Adipocyte (in vitro differentiated cells): ENCODE measurements around the gene XYLT2.
"Not testable (repeated sequence)": the region's sequence is repeated elsewhere in the genome, so short reads cannot be mapped to it uniquely, and the experiment has no call there.

ENCODE experiments used
- DNase-seq: peaks from one replicate; pipeline ENCODE4 v3.0.0-alpha.2; 2015; ENCODE audit warnings: low read depth
- H3K27me3 ChIP-seq: replicated peaks from 2 replicates; pipeline ENCODE4 v1.7.0; 2013; ENCODE audit warnings: mild to moderate bottlenecking, low read length, moderate library complexity; ENCODE audit not compliant: control insufficient read depth, insufficient read depth
- H3K36me3 ChIP-seq: 2 replicates; pipeline ENCODE4 v1.7.0; 2013; ENCODE audit warnings: low read length, mild to moderate bottlenecking, moderate library complexity; ENCODE audit not compliant: control insufficient read depth, insufficient read depth, severe bottlenecking
- H3K4me1 ChIP-seq: 2 replicates; pipeline ENCODE4 v1.7.0; 2013; ENCODE audit warnings: mild to moderate bottlenecking, low read length, moderate library complexity; ENCODE audit not compliant: control insufficient read depth, insufficient read depth
- H3K4me3 ChIP-seq: 2 replicates; pipeline ENCODE4 v1.7.0; 2013; ENCODE audit warnings: mild to moderate bottlenecking, low read length, moderate library complexity
- H3K9ac ChIP-seq: 2 replicates; pipeline ENCODE4 v1.7.0; 2013; ENCODE audit warnings: mild to moderate bottlenecking, low read length, moderate library complexity
- H3K9me3 ChIP-seq: 2 replicates; pipeline ENCODE4 v1.7.0; 2013; ENCODE audit warnings: mild to moderate bottlenecking, low read length, moderate library complexity; ENCODE audit not compliant: control insufficient read depth

XYLT2 gene

GRCh38 chr17:50310455-50311111, 35.3 kb upstream of the XYLT2 start:
- Histone ChIP-seq H3K4me3 (no peak overlapping the region), H3K9ac (no peak overlapping the region), H3K4me1 (peaks cover 13% of the 10 kb centered on the region), H3K27me3 (peaks cover 5% of the 10 kb centered on the region), H3K9me3 (no peaks in the 10 kb centered on the region), H3K36me3 (no peaks in the 10 kb centered on the region)
- no peak for DNase-seq

- Histone ChIP-seq H3K36me3 (no peaks in the 10 kb centered on the region), H3K27me3 (peaks cover 5% of the 10 kb centered on the region), H3K4me3 (no peak overlapping the region), H3K4me1 (peaks cover 13% of the 10 kb centered on the region), H3K9ac (no peak overlapping the region), H3K9me3 (no peaks in the 10 kb centered on the region)
- DNase-seq = no peak
Observed at GRCh38 chr17:50311112-50311460, 34.8 kb upstream of the XYLT2 start.

- Histone ChIP-seq H3K4me1 (peaks cover 13% of the 10 kb centered on the region), H3K4me3 (no peak overlapping the region), H3K9ac (no peak overlapping the region), H3K9me3 (no peaks in the 10 kb centered on the region), H3K27me3 (peaks cover 5% of the 10 kb centered on the region), H3K36me3 (no peaks in the 10 kb centered on the region)
- no peak for DNase-seq
Observed at GRCh38 chr17:50311483-50311882, 34.4 kb upstream of the XYLT2 start.

- Histone ChIP-seq H3K4me1 (peaks cover 13% of the 10 kb centered on the region), H3K9ac (no peak overlapping the region), H3K27me3 (peaks cover 5% of the 10 kb centered on the region), H3K36me3 (no peaks in the 10 kb centered on the region), H3K4me3 (no peak overlapping the region), H3K9me3 (no peaks in the 10 kb centered on the region)
- peak; percentile 71 for DNase-seq
Observed at GRCh38 chr17:50312308-50312707, 33.6 kb upstream of the XYLT2 start.

GRCh38 chr17:50314456-50315011, 31.4 kb upstream of the XYLT2 start:
- H3K27me3 ChIP-seq = peaks cover 5% of the 10 kb centered on the region
- no peaks in the 10 kb centered on the region for H3K36me3 ChIP-seq
- H3K9ac ChIP-seq = no peak overlapping the region
- no peak for DNase-seq
- H3K9me3 ChIP-seq = no peaks in the 10 kb centered on the region
- no peak overlapping the region for H3K4me3 ChIP-seq
- H3K4me1 ChIP-seq = peaks cover 9% of the 10 kb centered on the region

GRCh38 chr17:50316016-50316587, 29.8 kb upstream of the XYLT2 start:
- Histone ChIP-seq H3K4me3 (no peak overlapping the region), H3K9me3 (no peaks in the 10 kb centered on the region), H3K4me1 (peaks cover 9% of the 10 kb centered on the region), H3K27me3 (peaks cover 5% of the 10 kb centered on the region), H3K36me3 (no peaks in the 10 kb centered on the region), H3K9ac (no peak overlapping the region)
- no peak for DNase-seq

- H3K36me3 ChIP-seq, H3K4me1 ChIP-seq, DNase-seq, H3K9me3 ChIP-seq, H3K9ac ChIP-seq, H3K4me3 ChIP-seq, H3K27me3 ChIP-seq: not testable (repeated sequence)
Observed at GRCh38 chr17:50316660-50317059, 29.3 kb upstream of the XYLT2 start.

GRCh38 chr17:50317121-50317520, 28.8 kb upstream of the XYLT2 start:
- no peak for DNase-seq
- no peak overlapping the region for H3K4me3 ChIP-seq
- no peak overlapping the region for H3K9ac ChIP-seq
- H3K27me3 ChIP-seq = peaks cover 5% of the 10 kb centered on the region
- no peaks in the 10 kb centered on the region for H3K36me3 ChIP-seq
- H3K4me1 ChIP-seq = peaks cover 5% of the 10 kb centered on the region
- no peaks in the 10 kb centered on the region for H3K9me3 ChIP-seq

GRCh38 chr17:50318501-50319285, 27.2 kb upstream of the XYLT2 start:
- H3K9ac ChIP-seq = no peak overlapping the region
- no peak overlapping the region for H3K4me3 ChIP-seq
- no peaks in the 10 kb centered on the region for H3K4me1 ChIP-seq
- no peaks in the 10 kb centered on the region for H3K27me3 ChIP-seq
- H3K36me3 ChIP-seq = no peaks in the 10 kb centered on the region
- H3K9me3 ChIP-seq = no peaks in the 10 kb centered on the region
- DNase-seq = no peak

- Histone ChIP-seq H3K9me3 (no peaks in the 10 kb centered on the region), H3K36me3 (no peaks in the 10 kb centered on the region), H3K9ac (no peak overlapping the region), H3K4me3 (no peak overlapping the region), H3K4me1 (no peaks in the 10 kb centered on the region), H3K27me3 (no peaks in the 10 kb centered on the region)
- DNase-seq = no peak
Observed at GRCh38 chr17:50319306-50320004, 26.5 kb upstream of the XYLT2 start.

GRCh38 chr17:50322271-50322670, 23.7 kb upstream of the XYLT2 start:
- Histone ChIP-seq H3K4me3 (no peak overlapping the region), H3K27me3 (no peaks in the 10 kb centered on the region), H3K9me3 (no peaks in the 10 kb centered on the region), H3K9ac (no peak overlapping the region), H3K36me3 (no peaks in the 10 kb centered on the region), H3K4me1 (no peaks in the 10 kb centered on the region)
- no peak for DNase-seq
